Osteoblast (primary cell): ENCODE results near the gene DENND1A. TPM values are rescaled to one million over a fixed set of nuclear protein-coding genes. Genes with fewer than 3 reads are reported as not detected.
"Not testable (repeated sequence)": the region's sequence is repeated elsewhere in the genome, so short reads cannot be mapped to it uniquely, and the experiment has no call there.

Source experiments
- DNase-seq: peaks from one replicate; pipeline ENCODE4 v3.0.0; 2011; ENCODE audit warnings: low spot score, mixed read lengths; ENCODE audit not compliant: insufficient read length; ENCODE audit errors: missing footprints
- H2AFZ ChIP-seq: 2 replicates; pipeline ENCODE4 v1.6.0; 2011; ENCODE audit warnings: mild to moderate bottlenecking, low read length
- H3K27ac ChIP-seq: 2 replicates; pipeline ENCODE4 v1.5.1; 2011; ENCODE audit warnings: mild to moderate bottlenecking, low read depth, low read length, moderate library complexity
- H3K27me3 ChIP-seq: 2 replicates; pipeline ENCODE4 v1.6.0; 2012; ENCODE audit warnings: mild to moderate bottlenecking, control low read depth, inconsistent platforms, low read length, moderate library complexity; ENCODE audit not compliant: insufficient read depth
- H3K36me3 ChIP-seq: 2 replicates; pipeline ENCODE4 v1.5.1; 2011; ENCODE audit warnings: mild to moderate bottlenecking, low read length, control low read depth, moderate library complexity; ENCODE audit not compliant: insufficient read depth
- H3K4me1 ChIP-seq: 2 replicates; pipeline ENCODE4 v1.5.1; 2011; ENCODE audit warnings: mild to moderate bottlenecking, low read length, control low read depth, moderate library complexity; ENCODE audit not compliant: insufficient read depth
- H3K4me2 ChIP-seq: 2 replicates; pipeline ENCODE4 v1.6.0; 2011; ENCODE audit warnings: mild to moderate bottlenecking, low read length; ENCODE audit not compliant: insufficient read depth
- H3K4me3 ChIP-seq: fragments of 200-600 bp; sonication (generic); 3 replicates; pipeline ENCODE4 v1.5.1; 2012; ENCODE audit warnings: mild to moderate bottlenecking, low read length, inconsistent platforms; ENCODE audit not compliant: insufficient read depth
- H3K79me2 ChIP-seq: 2 replicates; pipeline ENCODE4 v1.6.0; 2012; ENCODE audit warnings: mild to moderate bottlenecking, low read length, control low read depth, inconsistent platforms; ENCODE audit not compliant: insufficient read depth
- H3K9me3 ChIP-seq: 2 replicates; pipeline ENCODE4 v1.5.1; 2011; ENCODE audit warnings: low read depth, low read length, control low read depth
- H4K20me1 ChIP-seq: 2 replicates; pipeline ENCODE4 v1.6.0; 2012; ENCODE audit warnings: mild to moderate bottlenecking, low read length, control low read depth; ENCODE audit not compliant: insufficient read depth
- CTCF ChIP-seq: IDR thresholded peaks from 2 replicates; pipeline ENCODE4 v1.5.1; 2011; ENCODE audit warnings: mild to moderate bottlenecking, low read depth, low read length, moderate library complexity; ENCODE audit errors: extremely low read depth
- total RNA-seq: library from RNA; depleted of rRNA; stranded (reverse); fragments of >200 nt; gene quantifications from 2 replicates; pipeline ENCODE4 v1.2.3, GENCODE V29; 2012

DENND1A gene
- total RNA-seq, 1 donor, result 14.1 TPM

GRCh38 chr9:123942542-123942941 lies 12.6 kb upstream of the DENND1A start:
- Histone ChIP-seq H3K27me3 (no peaks in the 10 kb centered on the region), H3K27ac (no peak overlapping the region), H3K4me3 (no peak overlapping the region), H4K20me1 (no peaks in the 10 kb centered on the region), H3K9me3 (no peaks in the 10 kb centered on the region), H3K4me1 (no peaks in the 10 kb centered on the region), H3K36me3 (no peaks in the 10 kb centered on the region), H3K4me2 (no peak overlapping the region), H3K79me2 (no peaks in the 10 kb centered on the region), H2AFZ (no peak overlapping the region)
- no peak for DNase-seq
- no peak for TF ChIP-seq CTCF

DNA sequence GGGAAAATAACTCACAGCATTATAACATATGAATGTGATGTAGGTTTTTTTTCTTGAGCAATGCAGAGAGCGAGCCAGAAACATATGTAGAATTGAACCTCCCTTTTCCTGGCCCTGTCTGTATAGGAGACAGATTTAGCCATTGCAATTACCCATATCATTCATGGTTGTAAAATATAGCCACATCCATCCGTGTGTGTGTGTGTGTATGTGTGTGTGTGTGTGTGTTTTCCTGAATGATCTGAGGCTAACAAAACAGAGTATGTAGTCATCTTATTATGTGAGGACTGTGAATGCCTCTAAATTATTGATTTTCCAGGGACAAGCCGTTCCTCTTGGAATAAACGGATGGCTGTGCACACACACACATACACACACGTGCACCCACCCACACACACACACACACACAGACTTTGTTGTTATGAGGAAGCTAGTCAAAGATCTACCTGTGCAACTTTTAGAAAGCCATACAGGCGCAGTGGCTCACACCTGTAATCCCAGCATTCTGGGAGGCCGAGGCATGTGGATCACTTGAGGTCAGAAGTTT lies 11.7 kb upstream of the DENND1A start:
- Histone ChIP-seq H4K20me1 (no peaks in the 10 kb centered on the region), H2AFZ (no peak overlapping the region), H3K4me3 (no peak overlapping the region), H3K27ac (no peak overlapping the region), H3K9me3 (no peaks in the 10 kb centered on the region), H3K4me1 (no peaks in the 10 kb centered on the region), H3K79me2 (no peaks in the 10 kb centered on the region), H3K4me2 (no peak overlapping the region), H3K27me3 (no peaks in the 10 kb centered on the region), H3K36me3 (no peaks in the 10 kb centered on the region)
- DNase-seq, result no peak
- no peak for TF ChIP-seq CTCF

DNA sequence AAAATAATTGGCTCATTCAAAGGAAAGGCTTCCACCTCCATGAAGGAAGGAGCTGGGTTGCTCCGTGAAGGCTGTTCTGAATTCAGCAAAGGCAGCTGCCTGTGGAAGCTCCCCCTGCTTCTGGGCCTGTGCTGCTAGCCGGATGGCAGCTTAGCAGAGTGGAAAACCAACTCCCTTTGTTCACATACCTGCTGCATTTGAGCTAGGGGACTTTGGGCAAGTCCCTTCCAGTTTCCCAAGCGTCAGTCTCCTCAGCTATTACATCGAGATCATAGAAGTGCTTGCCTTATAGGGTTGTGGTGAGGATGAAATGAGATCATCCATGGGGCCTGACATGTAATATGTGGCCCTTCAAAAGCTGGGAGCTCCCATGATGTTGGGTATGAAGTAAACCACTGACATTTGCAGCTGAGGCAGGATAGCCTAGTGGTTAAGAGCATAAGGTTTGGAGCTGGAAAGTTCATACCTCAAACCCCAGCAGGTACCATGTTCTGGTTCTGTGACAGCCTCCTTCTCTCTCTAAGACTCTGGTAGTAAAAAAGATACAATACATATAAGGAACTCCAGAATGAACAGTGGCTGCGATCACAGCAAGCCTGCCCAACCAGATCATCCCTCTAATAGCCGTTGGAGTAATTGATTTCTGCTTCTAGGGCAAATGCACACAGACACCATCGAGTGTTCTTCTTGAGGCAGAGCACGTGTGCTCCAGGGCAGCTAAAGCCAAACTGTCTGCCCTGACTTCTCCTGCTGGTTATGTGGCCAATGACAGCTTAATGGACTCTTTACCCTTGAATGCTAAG lies 11.0 kb upstream of the DENND1A start:
- H3K27me3 ChIP-seq, result peaks cover under 1% of the 10 kb centered on the region
- no peaks in the 10 kb centered on the region for H3K36me3 ChIP-seq
- H3K27ac ChIP-seq, result no peak overlapping the region
- H3K79me2 ChIP-seq, result no peaks in the 10 kb centered on the region
- H3K4me1 ChIP-seq, result no peaks in the 10 kb centered on the region
- no peak for TF ChIP-seq CTCF
- H2AFZ ChIP-seq, result no peak overlapping the region
- H3K4me2 ChIP-seq, result no peak overlapping the region
- H4K20me1 ChIP-seq, result no peaks in the 10 kb centered on the region
- no peaks in the 10 kb centered on the region for H3K9me3 ChIP-seq
- no peak for DNase-seq
- H3K4me3 ChIP-seq, result no peak overlapping the region

GRCh38 chr9:123938401-123938800 lies 8.5 kb upstream of the DENND1A start:
- no peak overlapping the region for H3K27ac ChIP-seq
- H3K9me3 ChIP-seq, result no peaks in the 10 kb centered on the region
- H4K20me1 ChIP-seq, result no peaks in the 10 kb centered on the region
- H3K79me2 ChIP-seq, result no peaks in the 10 kb centered on the region
- H3K36me3 ChIP-seq, result no peaks in the 10 kb centered on the region
- peaks cover 11% of the 10 kb centered on the region for H3K27me3 ChIP-seq
- no peak overlapping the region for H3K4me3 ChIP-seq
- TF ChIP-seq CTCF, result no peak
- DNase-seq, result no peak
- H3K4me2 ChIP-seq, result no peak overlapping the region
- H2AFZ ChIP-seq, result no peak overlapping the region
- H3K4me1 ChIP-seq, result no peaks in the 10 kb centered on the region

GRCh38 chr9:123936575-123936974 lies 6.6 kb upstream of the DENND1A start:
- not testable (repeated sequence) for DNase-seq

More at GRCh38 chr9:123936575-123936974, 6.6 kb upstream of the DENND1A start:
- H2AFZ ChIP-seq, H3K4me1 ChIP-seq, H3K4me2 ChIP-seq, H3K79me2 ChIP-seq, H4K20me1 ChIP-seq, H3K27ac ChIP-seq, H3K9me3 ChIP-seq, H3K36me3 ChIP-seq, H3K4me3 ChIP-seq: not testable (repeated sequence)
- H3K27me3 ChIP-seq, result peaks cover 11% of the 10 kb centered on the region
